SH-SY5Y (cell line): ENCODE measurements around the gene PIGP.

Experiments
- GATA2 ChIP-seq: IDR thresholded peaks from 2 replicates; pipeline ENCODE4 v1.6.1; 2011; ENCODE audit warnings: mild to moderate bottlenecking, low read depth, low read length
- GATA3 ChIP-seq: IDR thresholded peaks from 2 replicates; pipeline ENCODE4 v1.6.1; 2011; ENCODE audit warnings: low read depth, mild to moderate bottlenecking, low read length, moderate library complexity

- no peak for TF ChIP-seq GATA2
- no peak for TF ChIP-seq GATA3
Observed at GRCh38 chr21:37057614-37058013, 15.3 kb downstream of the PIGP start.
